IMR-90 (cell line): ENCODE measurements around the gene HLA-E. TPM values are rescaled to one million over a fixed set of nuclear protein-coding genes. Genes with fewer than 3 reads are reported as not detected.

ENCODE experiments used
- ATAC-seq: fragments of 200-7000 bp; cut with Tn5 transposase; 2 replicates; pipeline ENCODE4 v1.9.1; 2020; ENCODE audit warnings: low read depth, mild to moderate bottlenecking, moderate library complexity
- BruUV-seq: library from RNA; stranded (reverse); fragments of 400-500 nt; replicated peaks from 2 replicates; lab custom pipeline; 2021; lab: Mats Ljungman, UMichigan
- CTCF ChIA-PET: fragments of 300-600 bp; formaldehyde crosslinking; extraction: SDS; loops from one replicate; lab custom pipeline; 2021; ENCODE audit warnings: antibody characterized with exemption; lab: Yijun Ruan, JAX
- POLR2A ChIA-PET: fragments of 300-600 bp; sonication (Branson Sonifier 250); formaldehyde crosslinking; loops from one replicate; lab custom pipeline; 2022; ENCODE audit warnings: antibody characterized with exemption; ENCODE audit not compliant: unreplicated experiment; lab: Charles Lee
- DNase-seq: peaks from one replicate; pipeline ENCODE4 v3.0.0; 2013
- H2AFZ ChIP-seq: replicated peaks from 2 replicates; pipeline ENCODE3; 2013; ENCODE audit warnings: low read length, mild to moderate bottlenecking; ENCODE audit not compliant: poor library complexity
- H2AK5ac ChIP-seq: 2 replicates; pipeline ENCODE4 v1.6.1; 2013; ENCODE audit warnings: low read depth, low read length, inconsistent platforms
- H2AK9ac ChIP-seq: replicated peaks from 2 replicates; pipeline ENCODE3; 2013; ENCODE audit warnings: mild to moderate bottlenecking, low read depth, low read length, moderate library complexity; ENCODE audit not compliant: poor library complexity
- H2BK120ac ChIP-seq: 2 replicates; pipeline ENCODE4 v1.6.1; 2013; ENCODE audit warnings: low read depth, low read length, inconsistent platforms
- H2BK15ac ChIP-seq: 3 replicates; pipeline ENCODE4 v1.6.1; 2013; ENCODE audit warnings: low read depth, low read length, inconsistent platforms
- H2BK20ac ChIP-seq: 2 replicates; pipeline ENCODE4 v1.6.1; 2013; ENCODE audit warnings: low read depth, mild to moderate bottlenecking, inconsistent platforms, low read length, moderate library complexity
- H2BK5ac ChIP-seq: 2 replicates; pipeline ENCODE4 v1.6.1; 2013; ENCODE audit warnings: mild to moderate bottlenecking, low read depth, low read length, inconsistent platforms; ENCODE audit not compliant: poor library complexity, severe bottlenecking
- H3K14ac ChIP-seq: replicated peaks from 2 replicates; pipeline ENCODE4 v1.6.1; 2013; ENCODE audit warnings: low read depth, low read length, inconsistent platforms
- H3K18ac ChIP-seq: 2 replicates; pipeline ENCODE4 v1.6.1; 2013; ENCODE audit warnings: low read depth, low read length, control low read depth
- H3K23ac ChIP-seq: 2 replicates; pipeline ENCODE4 v1.6.1; 2013; ENCODE audit warnings: low read depth, low read length, inconsistent platforms
- H3K27ac ChIP-seq: 2 replicates; pipeline ENCODE4 v1.5.1; 2013; ENCODE audit warnings: mild to moderate bottlenecking, control low read depth, low read length; ENCODE audit not compliant: insufficient read depth
- H3K27me3 ChIP-seq: 2 replicates; pipeline ENCODE4 v1.6.1; 2013; ENCODE audit warnings: low read length; ENCODE audit not compliant: control insufficient read depth, insufficient read depth
- H3K36me3 ChIP-seq: 2 replicates; pipeline ENCODE4 v1.6.1; 2013; ENCODE audit warnings: low read length, mixed read lengths; ENCODE audit not compliant: control insufficient read depth, insufficient read depth
- H3K4ac ChIP-seq: 2 replicates; pipeline ENCODE4 v1.6.1; 2013; ENCODE audit warnings: low read depth, low read length, inconsistent platforms
- H3K4me1 ChIP-seq: 2 replicates; pipeline ENCODE4 v1.6.1; 2013; ENCODE audit warnings: low read length, mixed read lengths; ENCODE audit not compliant: control insufficient read depth, insufficient read depth
- H3K4me2 ChIP-seq: 2 replicates; pipeline ENCODE4 v1.6.1; 2013; ENCODE audit warnings: low read depth, mild to moderate bottlenecking, control low read depth, low read length, moderate library complexity
- H3K4me3 ChIP-seq: 2 replicates; pipeline ENCODE4 v1.5.1; 2013; ENCODE audit warnings: low read depth, mild to moderate bottlenecking, control low read depth, low read length, moderate library complexity; ENCODE audit not compliant: insufficient read depth
- H3K56ac ChIP-seq: 2 replicates; pipeline ENCODE4 v1.6.1; 2013; ENCODE audit warnings: low read length, inconsistent platforms; ENCODE audit not compliant: insufficient read depth; ENCODE audit errors: extremely low read depth
- H3K79me1 ChIP-seq, 2 experiments: 2 replicates each; pipeline ENCODE4 v1.6.1; 2013; ENCODE audit warnings: low read length in 2 of 2, inconsistent platforms in 1 of 2, low read depth in 1 of 2
- H3K9ac ChIP-seq: 2 replicates; pipeline ENCODE4 v1.6.1; 2013; ENCODE audit warnings: low read depth, low read length, control low read depth
- H3K9me1 ChIP-seq: 2 replicates; pipeline ENCODE4 v1.6.1; 2013; ENCODE audit warnings: low read length, inconsistent platforms; ENCODE audit not compliant: insufficient read depth
- H3K9me3 ChIP-seq: 2 replicates; pipeline ENCODE4 v1.6.1; 2013; ENCODE audit warnings: low read length; ENCODE audit not compliant: control insufficient read depth, insufficient read depth
- H4K20me1 ChIP-seq: 2 replicates; pipeline ENCODE4 v1.6.1; 2013; ENCODE audit warnings: low read length, inconsistent platforms; ENCODE audit not compliant: insufficient read depth
- H4K5ac ChIP-seq: 2 replicates; pipeline ENCODE4 v1.6.1; 2013; ENCODE audit warnings: mild to moderate bottlenecking, low read depth, low read length, control low read depth
- H4K8ac ChIP-seq, 2 experiments: 2 replicates each; pipeline ENCODE4 v1.6.1; 2013; ENCODE audit warnings: low read depth in 2 of 2, low read length in 2 of 2, control low read depth in 1 of 2, inconsistent platforms in 1 of 2
- H4K91ac ChIP-seq: 2 replicates; pipeline ENCODE4 v1.6.1; 2013; ENCODE audit warnings: low read depth, low read length, inconsistent platforms; ENCODE audit not compliant: insufficient read depth
- BHLHE40 ChIP-seq: fragments of 150-350 bp; IDR thresholded peaks from 2 replicates; pipeline ENCODE4 v1.6.1; 2016; ENCODE audit warnings: mild to moderate bottlenecking, low read depth, low read length
- RFX5 ChIP-seq: IDR thresholded peaks from 2 replicates; pipeline ENCODE4 v1.8.0; 2012; ENCODE audit warnings: low read depth, mild to moderate bottlenecking, low read length, moderate library complexity
- WGBS, 2 experiments: methylation state at CpG; one replicate each; pipeline versions ENCODE4 v1.1.5 to v1.1.7; 2013; ENCODE audit warnings: missing lambda C conversion rate in 2 of 2; ENCODE audit not compliant: insufficient read length in 1 of 2; ENCODE audit errors: extremely low coverage in 2 of 2; 5-methylcytosine and 5-hydroxymethylcytosine counted together
- dilution Hi-C: fragments of 300-500 bp; cut with HindIII; formaldehyde crosslinking; loops from one replicate; pipeline ENCODE4 v1.14.3; 2018; ENCODE audit warnings: low sequenced_read_pairs; ENCODE audit not compliant: unreplicated experiment
- in situ Hi-C: fragments of 300-500 bp; cut with MboI; formaldehyde crosslinking; loops from 3 replicates; pipeline ENCODE4 v1.14.3; 2019; ENCODE audit warnings: low sequenced_read_pairs, inconsistent platforms, mixed read lengths
- intact Hi-C: fragments of 100-400 bp; cut with micrococcal nuclease; formaldehyde crosslinking; loops from 2 replicates; pipeline ENCODE4 v1.10.0; 2022
- polyA plus RNA-seq, 3 experiments: library from polyadenylated mRNA; depleted of rRNA; stranded (reverse); fragments of >200 nt; gene quantifications; 2 replicates each; pipeline ENCODE4 v1.2.3, GENCODE V29; 2012; ENCODE audit warnings: low replicate concordance in 1 of 3
- total RNA-seq: library from RNA; depleted of rRNA; stranded (reverse); fragments of >200 nt; gene quantifications from 2 replicates; pipeline ENCODE4 v1.2.3, GENCODE V29; 2012

HLA-E gene
- total and polyA plus RNA-seq, 2 of the 4 experiments (the other 2 are of a cell fraction): 83.6 to 84.8 TPM

GRCh38 chr6:30450548-30450908 lies 38.8 kb upstream of the HLA-E start:
- no TSS peak for BruUV-seq
- H2BK15ac ChIP-seq: no peak overlapping the region
- H2BK120ac ChIP-seq: no peak overlapping the region
- CTCF ChIA-PET: interaction anchor here (1.6 kb wide), 1 partner anchor 16 kb away, joined by 4 read pairs; no protein-coding TSS in a partner anchor
- no peak overlapping the region for H3K14ac ChIP-seq
- H4K91ac ChIP-seq: no peak overlapping the region
- H3K9me3 ChIP-seq: peaks cover 3% of the 10 kb centered on the region; the same call in 1 of the 2 replicates
- no peak overlapping the region for H3K23ac ChIP-seq
- DNase-seq (no peak), ATAC-seq (no peak)
- no peaks in the 10 kb centered on the region; the same call in 1 of the 2 replicates for H4K20me1 ChIP-seq
- no peaks in the 10 kb centered on the region for H3K36me3 ChIP-seq
- H3K27ac ChIP-seq: no peak overlapping the region
- H3K9ac ChIP-seq: no peak overlapping the region
- H2BK5ac ChIP-seq: no peak overlapping the region
- WGBS, 2 experiments: 6% methylated on average over 2 of the region's 9 CpGs; no CpG with 5 or more reads in 1 of the 2 experiments
- peak overlapping the region; percentile 47; the same call in 1 of the 2 replicates for H3K4me2 ChIP-seq
- no peak overlapping the region for H3K56ac ChIP-seq
- H4K5ac ChIP-seq: no peak overlapping the region
- TF ChIP-seq BHLHE40 (no peak), RFX5 (no peak)
- POLR2A ChIA-PET: no interaction called here
- no peak overlapping the region for H2BK20ac ChIP-seq
- H2AK9ac ChIP-seq: no peak overlapping the region
- H2AK5ac ChIP-seq: no peak overlapping the region
- no peaks in the 10 kb centered on the region for H3K9me1 ChIP-seq
- H2AFZ ChIP-seq: no peak overlapping the region
- no peak overlapping the region for H3K4ac ChIP-seq
- no peaks in the 10 kb centered on the region for H3K79me1 ChIP-seq
- dilution Hi-C loops (no loop called here), in situ Hi-C loops (no loop called here), intact Hi-C loops (no loop called here)
- H3K27me3 ChIP-seq: peaks cover 81% of the 10 kb centered on the region
- H3K4me1 ChIP-seq: peaks cover 2% of the 10 kb centered on the region; the same call in 1 of the 2 replicates
- no peak overlapping the region for H4K8ac ChIP-seq
- H3K4me3 ChIP-seq: no peak overlapping the region
- no peak overlapping the region for H3K18ac ChIP-seq
